HG02623 (cell line): Measurements from ENCODE around the gene TCAP.
"Not testable (repeated sequence)": the region's sequence is repeated elsewhere in the genome, so short reads cannot be mapped to it uniquely, and the experiment has no call there.

Experiments used
- ATAC-seq: cut with Tn5 transposase; IDR thresholded peaks from one replicate; pipeline ENCODE4 v1.9.1; 2021; ENCODE audit warnings: moderate library complexity; ENCODE audit not compliant: unreplicated experiment

TCAP gene

DNA sequence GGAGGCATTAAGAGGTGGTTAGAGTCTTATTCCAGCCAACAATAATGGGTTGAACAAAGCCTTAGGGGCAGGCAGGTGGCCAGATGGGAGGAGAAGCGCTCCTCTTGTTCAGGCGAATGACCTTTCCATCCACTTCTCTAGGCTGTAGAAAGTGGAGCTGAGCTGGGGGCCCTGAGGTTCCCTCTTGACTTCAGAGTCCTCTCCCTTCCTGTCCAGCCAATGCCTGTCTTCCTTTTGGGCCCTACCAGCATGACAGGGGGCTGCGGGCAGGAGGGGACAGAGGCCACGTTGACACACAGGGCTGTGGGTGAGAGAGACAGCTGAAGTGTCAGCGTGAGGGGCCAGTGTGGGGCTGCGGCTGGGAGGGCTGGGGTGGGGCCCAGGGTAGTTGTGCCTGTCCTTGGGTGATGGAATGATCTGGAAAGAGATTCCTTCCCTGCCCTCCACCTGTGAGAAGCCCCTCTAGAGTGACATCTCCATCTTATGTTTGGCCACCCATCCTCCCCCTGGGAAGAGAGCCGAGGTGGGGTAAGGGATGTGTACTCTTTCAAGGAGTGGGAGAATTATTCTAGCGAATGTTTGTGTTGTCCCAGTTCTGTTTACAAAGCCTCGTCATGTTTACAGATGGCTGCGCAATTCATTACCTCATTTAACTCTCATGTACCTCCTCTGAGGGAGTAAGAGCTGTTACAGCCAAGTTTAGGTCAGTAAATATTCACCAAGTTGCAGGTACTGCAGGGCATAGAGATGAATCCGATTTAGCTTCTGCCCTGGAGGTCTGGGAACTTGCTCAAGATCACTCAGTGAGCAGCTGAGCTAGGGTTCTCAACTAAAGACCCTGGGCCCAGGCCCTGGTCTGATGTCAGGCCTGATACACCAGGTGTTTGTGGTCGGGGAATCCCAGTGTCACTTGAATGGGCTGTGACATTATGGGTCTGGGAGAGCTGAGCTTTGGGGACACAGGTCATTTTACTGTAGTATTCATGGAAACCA lies 38.0 kb downstream of the TCAP start:
- ATAC-seq, result no peak

DNA sequence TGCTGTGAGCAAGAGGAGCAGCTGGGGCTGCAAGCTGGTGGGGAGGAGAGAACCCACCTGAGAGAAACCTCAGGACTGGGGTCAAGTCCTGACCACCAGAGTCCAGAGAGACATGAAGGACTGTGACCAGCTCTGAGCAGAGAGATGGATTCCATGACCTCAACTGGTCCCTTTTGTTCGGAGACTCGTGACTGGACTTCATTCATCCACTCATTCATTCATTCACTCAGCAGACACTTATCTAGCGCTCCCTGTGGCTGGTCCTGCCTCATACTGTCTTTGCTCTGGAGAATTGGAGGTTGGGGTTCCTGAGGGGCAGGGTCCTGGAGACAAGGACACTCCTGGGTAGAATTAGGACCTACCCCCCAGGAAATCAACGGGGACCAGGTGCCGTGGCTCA lies 38.8 kb downstream of the TCAP start:
- no peak for ATAC-seq

DNA sequence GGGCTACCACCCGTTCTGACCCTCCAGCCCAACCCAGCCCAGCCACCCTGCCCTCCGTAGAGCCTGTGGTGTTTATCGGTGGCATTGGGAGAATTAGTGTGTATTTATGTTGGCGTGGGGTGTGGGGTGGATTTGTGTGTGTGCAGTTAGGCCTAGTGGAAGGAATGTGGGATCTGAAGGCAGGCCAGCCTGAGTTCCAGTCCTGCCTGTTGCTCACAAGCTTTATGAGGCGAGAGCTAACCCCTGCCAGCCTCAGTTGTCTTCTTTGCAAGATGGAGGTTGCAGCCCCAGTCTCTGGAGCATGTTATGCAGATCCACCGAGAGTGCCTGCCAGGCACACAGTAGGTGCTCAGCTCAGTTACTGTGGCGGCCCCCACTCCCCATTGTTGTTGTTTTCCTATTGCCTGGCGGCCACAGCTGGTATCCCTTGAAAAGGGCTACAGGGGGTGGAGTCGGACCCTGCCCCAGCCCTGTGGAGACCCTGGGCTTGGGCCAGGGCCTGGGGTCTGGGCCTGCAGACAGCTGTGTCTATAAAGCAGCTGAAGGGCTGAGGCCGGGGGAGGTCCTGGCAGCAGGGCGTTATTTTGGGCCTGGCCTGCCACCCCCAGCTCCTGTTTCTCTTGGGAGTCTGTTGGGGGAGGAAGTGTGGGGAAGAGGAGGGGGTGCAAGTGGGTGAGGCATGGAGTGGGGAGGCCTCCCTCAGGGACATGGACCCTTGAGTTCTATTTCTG lies 39.8 kb downstream of the TCAP start:
- no peak for ATAC-seq

DNA sequence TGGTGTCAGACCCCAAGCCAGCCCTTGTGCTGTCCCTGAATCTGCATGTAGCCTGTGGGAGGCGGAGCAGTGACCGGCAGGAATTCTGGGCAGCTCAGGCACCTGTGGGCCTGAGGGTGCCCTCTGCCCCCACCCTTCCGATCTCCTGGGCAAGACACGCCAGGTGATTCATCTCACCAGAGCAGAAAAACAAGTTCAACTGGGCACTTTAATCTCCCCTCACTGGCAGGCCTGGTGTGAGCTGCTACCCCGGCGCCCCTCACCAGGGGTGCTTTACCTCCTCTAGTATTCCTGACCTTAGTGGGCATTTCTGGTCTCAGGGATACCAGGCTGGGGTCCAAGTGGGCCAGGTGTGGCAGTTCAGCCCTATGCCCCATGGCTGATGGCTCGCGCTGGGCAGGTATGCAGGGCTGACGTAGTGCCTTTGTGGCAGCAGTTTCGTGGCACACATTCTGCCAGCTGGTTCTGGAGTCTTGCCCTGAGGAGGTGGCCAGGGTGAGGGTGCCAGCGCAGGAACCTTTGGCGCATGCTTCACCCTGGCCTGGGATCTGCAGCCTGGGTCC lies 40.7 kb downstream of the TCAP start:
- no peak for ATAC-seq

DNA sequence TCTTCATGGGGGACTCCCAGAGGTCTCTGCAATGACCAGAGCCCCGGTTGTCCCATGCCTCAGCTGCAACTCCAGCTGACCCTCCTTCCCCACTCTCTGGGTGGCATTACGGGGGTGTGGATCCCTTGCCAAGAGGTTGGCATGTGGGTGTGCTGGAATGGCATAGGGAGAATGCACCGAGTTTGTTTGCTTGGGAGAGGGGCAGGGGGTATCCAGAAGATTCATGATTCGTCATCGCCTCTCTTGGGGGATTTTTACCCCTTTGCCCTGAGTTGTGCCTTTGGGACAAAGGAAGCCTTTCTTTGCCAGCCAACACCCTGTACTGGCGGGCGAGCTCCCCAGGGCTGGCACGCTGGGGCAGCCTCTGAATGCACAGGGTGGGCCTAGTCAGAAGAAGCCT lies 41.2 kb downstream of the TCAP start:
- no peak for ATAC-seq

DNA sequence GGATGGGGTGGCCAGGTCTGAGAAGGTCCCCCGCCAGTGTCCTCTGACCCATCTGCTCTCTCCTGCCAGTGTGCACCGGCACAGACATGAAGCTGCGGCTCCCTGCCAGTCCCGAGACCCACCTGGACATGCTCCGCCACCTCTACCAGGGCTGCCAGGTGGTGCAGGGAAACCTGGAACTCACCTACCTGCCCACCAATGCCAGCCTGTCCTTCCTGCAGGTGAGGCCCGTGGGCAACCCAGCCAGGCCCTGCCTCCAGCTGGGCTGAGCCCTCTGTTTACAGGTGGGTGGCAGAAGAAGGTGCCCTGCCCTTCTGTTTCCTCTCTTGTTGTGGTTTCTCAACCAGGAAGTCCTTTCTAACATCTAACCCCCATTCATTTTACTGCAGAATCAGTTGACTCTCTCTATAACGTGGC lies 41.8 kb downstream of the TCAP start:
- ATAC-seq, result no peak

DNA sequence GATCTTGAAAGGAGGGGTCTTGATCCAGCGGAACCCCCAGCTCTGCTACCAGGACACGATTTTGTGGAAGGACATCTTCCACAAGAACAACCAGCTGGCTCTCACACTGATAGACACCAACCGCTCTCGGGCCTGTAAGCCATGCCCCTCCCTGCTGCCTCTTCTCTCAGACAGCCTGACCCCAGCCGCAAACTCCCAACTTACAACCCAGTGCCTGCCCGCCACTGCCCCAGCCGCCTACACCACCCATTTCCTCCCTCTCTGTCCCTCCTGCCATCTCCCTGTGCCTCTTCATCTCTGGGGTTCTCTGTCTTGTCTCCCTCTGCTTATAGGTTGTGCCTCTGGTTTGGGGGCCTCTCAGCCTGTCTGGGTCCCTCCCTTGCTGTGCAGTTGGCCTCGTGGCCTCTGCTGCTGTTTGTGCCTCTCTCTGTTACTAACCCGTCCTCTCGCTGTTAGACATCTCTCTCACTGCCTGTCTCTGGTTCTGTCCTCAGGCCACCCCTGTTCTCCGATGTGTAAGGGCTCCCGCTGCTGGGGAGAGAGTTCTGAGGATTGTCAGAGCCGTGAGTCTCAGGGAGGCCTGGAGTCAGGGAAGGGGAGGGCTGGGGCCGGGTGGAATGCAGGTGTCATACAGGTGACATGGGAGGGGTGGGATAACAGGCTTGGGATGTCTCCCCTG lies 44.3 kb downstream of the TCAP start:
- ATAC-seq, result no peak

DNA sequence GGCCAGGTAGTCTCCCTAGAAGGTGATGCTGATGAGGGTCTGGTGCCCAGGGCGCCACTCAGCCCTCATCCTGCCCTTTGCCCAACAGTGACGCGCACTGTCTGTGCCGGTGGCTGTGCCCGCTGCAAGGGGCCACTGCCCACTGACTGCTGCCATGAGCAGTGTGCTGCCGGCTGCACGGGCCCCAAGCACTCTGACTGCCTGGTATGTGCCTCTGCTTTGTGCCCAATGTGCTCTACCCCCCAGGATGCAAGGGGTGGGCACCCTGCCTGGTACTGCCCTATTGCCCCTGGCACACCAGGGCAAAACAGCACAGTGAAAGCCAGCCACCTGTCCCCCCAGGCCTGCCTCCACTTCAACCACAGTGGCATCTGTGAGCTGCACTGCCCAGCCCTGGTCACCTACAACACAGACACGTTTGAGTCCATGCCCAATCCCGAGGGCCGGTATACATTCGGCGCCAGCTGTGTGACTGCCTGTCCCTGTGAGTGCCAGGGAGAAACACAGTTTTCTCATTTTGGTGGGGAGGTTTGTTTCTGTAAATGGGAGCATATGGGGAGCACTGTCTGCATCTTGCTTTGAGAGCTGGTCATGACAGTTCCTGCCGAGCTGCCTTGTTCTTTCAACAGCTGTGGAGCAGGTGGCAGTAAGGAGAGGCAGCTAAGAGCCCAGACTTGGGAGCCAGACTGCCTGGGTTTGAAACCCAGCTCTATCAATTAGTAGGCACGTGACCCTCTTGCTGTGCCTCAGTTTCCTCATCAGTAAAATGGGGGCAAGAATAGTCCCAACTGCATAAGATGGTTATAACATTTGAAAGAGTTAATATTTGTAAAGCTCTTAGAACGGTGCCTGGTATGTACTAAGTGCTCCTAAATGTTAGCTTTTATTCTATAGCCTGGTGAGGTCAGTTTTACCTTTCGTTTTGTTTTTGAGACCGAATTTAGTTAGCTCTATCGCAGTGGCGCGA lies 45.1 kb downstream of the TCAP start:
- no peak for ATAC-seq

DNA sequence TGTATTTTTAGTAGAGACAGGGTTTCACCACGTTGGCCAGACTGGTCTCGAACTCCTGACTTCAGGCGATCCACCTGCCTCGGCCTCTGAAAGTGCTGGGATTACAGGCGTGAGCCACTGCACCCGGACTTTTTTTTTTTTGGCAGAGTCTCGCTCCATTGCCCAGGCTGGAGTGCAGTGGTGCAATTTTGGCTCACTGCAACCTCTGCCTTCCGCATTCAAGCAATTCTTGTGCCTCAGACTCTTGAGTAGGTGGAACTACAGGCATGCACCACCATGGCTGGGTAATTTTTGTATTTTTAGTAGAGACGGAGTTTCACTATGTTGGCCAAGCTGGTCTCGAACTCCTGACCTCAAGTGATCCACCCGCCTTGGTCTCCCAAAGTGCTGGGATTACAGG lies 45.9 kb downstream of the TCAP start:
- not testable (repeated sequence) for ATAC-seq

DNA sequence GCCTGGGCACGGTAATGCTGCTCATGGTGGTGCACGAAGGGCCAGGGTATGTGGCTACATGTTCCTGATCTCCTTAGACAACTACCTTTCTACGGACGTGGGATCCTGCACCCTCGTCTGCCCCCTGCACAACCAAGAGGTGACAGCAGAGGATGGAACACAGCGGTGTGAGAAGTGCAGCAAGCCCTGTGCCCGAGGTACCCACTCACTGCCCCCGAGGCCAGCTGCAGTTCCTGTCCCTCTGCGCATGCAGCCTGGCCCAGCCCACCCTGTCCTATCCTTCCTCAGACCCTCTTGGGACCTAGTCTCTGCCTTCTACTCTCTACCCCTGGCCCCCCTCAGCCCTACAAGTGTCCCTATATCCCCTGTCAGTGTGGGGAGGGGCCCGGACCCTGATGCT lies 46.7 kb downstream of the TCAP start:
- no peak for ATAC-seq

DNA sequence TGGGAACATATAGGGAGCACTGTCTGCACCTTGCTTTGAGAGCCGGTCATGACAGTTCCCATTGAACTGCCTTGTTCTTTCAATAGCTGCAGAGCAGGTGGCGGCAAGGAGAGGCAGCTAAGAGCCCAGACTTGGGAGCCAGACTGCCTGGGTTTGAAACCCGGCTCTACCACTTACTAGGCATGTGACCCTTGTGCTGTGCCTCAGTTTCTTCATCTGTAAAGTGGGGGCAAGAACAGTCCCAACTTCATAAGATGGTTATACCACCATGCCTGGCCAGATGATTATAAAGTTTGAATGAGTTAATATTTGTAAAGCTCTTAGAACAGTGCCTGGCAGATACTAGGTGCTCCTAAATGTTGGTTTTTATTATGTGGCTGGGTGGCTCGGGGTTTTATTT lies 49.1 kb downstream of the TCAP start:
- ATAC-seq, result no peak

DNA sequence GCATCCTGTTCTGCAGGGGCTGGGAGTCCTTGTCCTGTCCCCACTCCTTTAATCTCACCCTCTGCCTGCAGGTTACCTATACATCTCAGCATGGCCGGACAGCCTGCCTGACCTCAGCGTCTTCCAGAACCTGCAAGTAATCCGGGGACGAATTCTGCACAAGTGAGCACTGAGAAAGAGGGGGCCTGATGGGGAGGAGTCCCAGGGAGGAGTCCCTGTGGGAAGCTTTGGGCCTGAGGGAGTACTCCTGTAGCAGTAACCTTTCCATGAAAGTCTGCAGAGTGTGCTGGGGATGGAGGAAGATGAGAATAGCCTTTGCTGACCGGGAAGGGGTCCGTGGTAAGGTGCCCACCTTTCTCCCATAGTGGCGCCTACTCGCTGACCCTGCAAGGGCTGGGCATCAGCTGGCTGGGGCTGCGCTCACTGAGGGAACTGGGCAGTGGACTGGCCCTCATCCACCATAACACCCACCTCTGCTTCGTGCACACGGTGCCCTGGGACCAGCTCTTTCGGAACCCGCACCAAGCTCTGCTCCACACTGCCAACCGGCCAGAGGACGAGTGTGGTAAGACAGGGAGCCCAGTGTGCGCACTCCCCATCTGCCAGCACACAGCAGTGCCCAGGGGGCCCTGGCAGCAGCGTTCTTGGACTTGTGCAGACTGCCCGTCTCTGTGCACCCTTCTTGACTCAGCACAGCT lies 50.4 kb downstream of the TCAP start:
- ATAC-seq, result no peak
